ENCODE results near the gene GLRA1. TPM values are rescaled to one million over a fixed set of nuclear protein-coding genes. Genes with fewer than 3 reads are reported as not detected.

GLRA1 gene
- total RNA-seq (2014; rRNA removed; shearing (Covaris generic)) = not detected in 2 replicates

DNA sequence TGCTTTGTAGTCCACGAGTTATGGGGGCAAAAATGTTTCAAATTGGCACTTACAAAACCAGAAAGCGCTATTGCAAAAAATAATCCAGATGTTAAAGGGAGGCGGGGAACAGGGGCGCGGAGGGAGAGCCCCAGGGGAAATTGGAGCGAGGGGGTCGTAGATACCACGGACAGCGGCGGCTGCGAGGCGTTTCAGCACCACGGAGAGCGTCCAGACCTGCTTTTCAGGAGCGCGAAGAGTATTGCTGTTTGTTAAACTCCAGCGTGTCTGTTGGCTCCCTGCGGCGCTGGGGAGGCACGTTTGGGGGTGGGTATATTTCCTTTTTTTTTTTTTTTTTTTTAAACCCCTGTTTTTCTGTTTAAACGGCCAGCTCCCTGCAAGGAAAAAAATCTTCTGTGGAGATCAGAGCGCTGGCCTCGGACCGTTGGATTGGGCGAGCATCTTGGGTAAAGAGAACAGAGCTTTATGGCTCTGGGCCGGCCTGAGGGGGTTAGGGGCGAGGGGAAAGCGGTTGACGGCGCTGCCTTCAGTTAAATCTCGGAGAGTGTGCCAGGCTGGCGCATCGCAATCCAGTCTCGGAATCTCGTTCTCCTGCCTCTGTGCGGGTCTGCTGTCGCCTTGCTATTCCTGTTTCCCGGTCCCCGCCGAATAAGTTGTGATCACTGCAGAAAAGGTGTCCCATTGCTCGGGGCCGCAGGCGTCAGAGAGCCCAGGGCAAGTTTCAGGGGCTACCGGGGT is at the start of gene GLRA1:
Gene GLRA1, minus strand, starts transcription at position 288 of the 738 bp plus-strand sequence. CDS start 302 bp downstream, outside the sequence.
- H3K27ac ChIP-seq = no peak within 1 kb of the TSS
- H3K9me3 ChIP-seq (replicated peaks) = no peaks in the 10 kb centered on the region
- peak; percentile 51 to 70 for DNase-seq
- no peaks in the 10 kb centered on the region for H3K27me3 ChIP-seq
- no peaks in the 10 kb centered on the region for H3K4me1 ChIP-seq
- H3K36me3 ChIP-seq = no peaks in the 10 kb centered on the region
- H3K4me3 ChIP-seq = no peak within 1 kb of the TSS

DNA sequence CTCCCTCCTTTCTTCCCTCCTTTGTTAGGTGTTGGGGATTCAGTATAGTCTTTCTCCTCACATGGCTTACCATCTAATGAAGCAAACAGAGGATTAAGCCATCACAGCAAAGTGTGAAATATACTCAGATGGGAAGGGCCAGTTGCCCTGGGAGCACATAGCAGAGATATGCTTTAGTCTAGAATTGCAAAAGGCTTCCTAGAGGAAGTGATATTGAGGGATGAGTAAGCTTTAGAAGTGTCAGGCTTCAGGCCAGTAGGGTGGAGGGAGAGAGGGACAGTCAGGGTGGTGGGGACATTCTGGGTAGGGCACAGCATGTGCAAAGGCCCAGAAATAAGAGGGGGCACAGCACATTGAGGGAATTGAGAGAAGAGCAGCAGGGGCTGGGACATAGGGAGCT is 46.2 kb upstream of the GLRA1 start:
- H3K36me3 ChIP-seq = no peaks in the 10 kb centered on the region
- H3K9me3 ChIP-seq (replicated peaks) = no peaks in the 10 kb centered on the region
- DNase-seq = no peak
- no peaks in the 10 kb centered on the region for H3K27me3 ChIP-seq
- H3K27ac ChIP-seq = no peak overlapping the region
- H3K4me3 ChIP-seq = no peak overlapping the region
- H3K4me1 ChIP-seq = no peaks in the 10 kb centered on the region

DNA sequence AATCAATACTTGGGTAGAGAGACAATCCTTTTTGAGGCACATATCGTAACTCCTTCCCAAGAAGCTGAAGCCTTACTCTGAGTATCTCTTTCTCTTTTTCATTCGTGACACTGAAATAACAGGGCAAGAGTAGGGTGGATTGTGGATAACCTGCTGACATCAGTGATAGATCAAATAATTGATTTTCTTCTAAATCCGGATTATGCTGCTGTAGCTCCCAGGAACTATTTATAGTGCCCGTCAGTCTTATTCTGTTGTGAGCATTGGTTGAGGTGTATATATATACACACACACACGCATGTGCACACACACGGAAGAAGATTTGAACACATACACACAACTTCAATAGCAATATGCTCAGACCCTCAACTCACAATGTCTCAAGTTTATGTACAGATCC is 43.2 kb upstream of the GLRA1 start:
- Histone ChIP-seq H3K27ac (no peak overlapping the region), H3K9me3 (replicated peaks) (no peaks in the 10 kb centered on the region), H3K4me3 (no peak overlapping the region), H3K4me1 (no peaks in the 10 kb centered on the region), H3K27me3 (no peaks in the 10 kb centered on the region), H3K36me3 (no peaks in the 10 kb centered on the region)
- no peak for DNase-seq

DNA sequence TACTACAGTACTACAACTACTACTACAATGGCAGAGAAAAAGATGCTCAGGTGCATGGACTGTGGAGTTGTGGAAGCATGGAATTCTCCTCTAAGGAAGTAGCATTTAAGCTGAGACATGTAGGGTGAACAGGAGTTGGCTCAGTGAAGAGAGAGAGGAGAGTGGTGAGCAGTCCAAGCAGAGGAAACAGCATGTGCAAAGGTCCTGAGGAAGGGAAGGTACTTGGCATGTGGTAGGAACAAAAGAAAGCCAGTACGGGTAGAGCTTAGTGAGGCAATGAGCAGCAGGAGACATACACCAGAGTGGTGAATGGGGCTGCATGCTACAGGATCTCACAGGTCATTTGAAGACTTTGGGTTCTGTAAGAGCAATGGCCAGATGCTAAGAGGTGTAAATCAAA is 41.4 kb upstream of the GLRA1 start:
- H3K27ac ChIP-seq = no peak overlapping the region
- H3K4me1 ChIP-seq = no peaks in the 10 kb centered on the region
- H3K4me3 ChIP-seq = no peak overlapping the region
- no peaks in the 10 kb centered on the region for H3K9me3 ChIP-seq (replicated peaks)
- H3K36me3 ChIP-seq = no peaks in the 10 kb centered on the region
- no peak for DNase-seq
- H3K27me3 ChIP-seq = no peaks in the 10 kb centered on the region

DNA sequence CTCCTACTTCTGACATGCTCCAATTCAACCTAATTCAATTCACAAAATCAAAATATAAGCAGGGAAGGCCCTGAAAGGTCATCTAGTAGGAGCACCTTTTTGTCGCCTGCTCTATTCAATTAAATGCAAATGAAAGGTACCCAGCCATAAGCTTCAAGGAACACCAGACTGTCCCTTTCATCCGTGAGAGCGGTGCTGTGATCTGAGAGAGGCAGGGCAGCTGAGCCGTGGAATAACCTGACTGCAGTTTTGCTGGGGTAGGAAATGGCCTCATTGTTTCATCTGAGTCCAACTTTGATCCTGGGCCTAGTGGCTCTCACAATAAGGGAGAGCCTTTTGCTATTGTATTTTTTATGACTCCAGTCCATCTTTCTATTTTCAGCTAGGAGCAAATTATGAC is 39.8 kb upstream of the GLRA1 start:
- no peaks in the 10 kb centered on the region for H3K36me3 ChIP-seq
- no peaks in the 10 kb centered on the region for H3K27me3 ChIP-seq
- no peak for DNase-seq
- no peaks in the 10 kb centered on the region for H3K4me1 ChIP-seq
- H3K9me3 ChIP-seq (replicated peaks) = no peaks in the 10 kb centered on the region
- H3K4me3 ChIP-seq = no peak overlapping the region
- no peak overlapping the region for H3K27ac ChIP-seq

DNA sequence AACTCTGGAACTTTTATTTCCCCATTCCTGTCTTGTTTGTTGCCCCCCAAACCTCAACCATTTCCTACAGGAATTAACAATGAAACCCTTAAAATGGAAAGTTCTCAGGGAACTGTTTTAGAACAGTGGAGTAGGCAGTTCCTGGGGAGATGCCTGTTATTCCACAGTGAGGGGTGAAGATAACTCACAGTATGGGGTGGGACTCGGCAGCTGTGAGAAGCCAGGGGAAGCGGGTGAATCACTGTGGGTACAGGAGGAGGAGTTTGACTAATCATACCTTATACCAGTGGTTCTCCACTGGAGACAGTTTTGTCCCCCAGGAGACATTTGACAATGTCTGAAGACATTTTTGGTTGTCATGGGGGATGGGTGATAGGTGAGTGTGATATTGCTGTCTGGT is 36.9 kb upstream of the GLRA1 start:
- H3K27me3 ChIP-seq = no peaks in the 10 kb centered on the region
- no peak for DNase-seq
- H3K4me3 ChIP-seq = no peak overlapping the region
- no peaks in the 10 kb centered on the region for H3K9me3 ChIP-seq (replicated peaks)
- 0 out of 2 replicates have a peak, but pooled peaks cover 3% of the 10 kb centered on the region for H3K4me1 ChIP-seq
- no peaks in the 10 kb centered on the region for H3K36me3 ChIP-seq
- no peak overlapping the region for H3K27ac ChIP-seq

DNA sequence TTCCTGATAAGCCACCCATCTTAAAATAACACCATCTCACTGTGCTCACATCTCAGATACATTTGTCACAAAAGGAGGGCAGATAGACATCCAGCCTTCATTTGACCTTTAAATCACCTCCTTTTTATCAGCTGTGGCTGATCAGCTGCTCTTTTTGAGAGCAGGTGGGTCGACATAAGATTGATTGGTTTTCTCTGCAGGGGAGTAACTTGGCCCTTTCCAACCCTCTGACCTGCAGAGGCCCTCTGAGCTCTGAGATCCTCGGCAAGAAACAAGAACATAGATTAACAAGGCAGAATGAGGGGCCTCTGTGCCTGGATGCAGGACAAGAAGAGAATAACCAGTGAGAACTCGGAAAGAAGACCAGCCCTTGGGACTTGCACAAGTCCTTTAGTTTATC is 33.5 kb upstream of the GLRA1 start:
- no peaks in the 10 kb centered on the region for H3K36me3 ChIP-seq
- peak in 1 of 2 experiments; percentile 34 for DNase-seq
- H3K27me3 ChIP-seq = no peaks in the 10 kb centered on the region
- no peak overlapping the region for H3K4me3 ChIP-seq
- no peak overlapping the region for H3K27ac ChIP-seq
- 0 out of 2 replicates have a peak, but pooled peaks cover 3% of the 10 kb centered on the region for H3K4me1 ChIP-seq
- H3K9me3 ChIP-seq (replicated peaks) = no peaks in the 10 kb centered on the region

DNA sequence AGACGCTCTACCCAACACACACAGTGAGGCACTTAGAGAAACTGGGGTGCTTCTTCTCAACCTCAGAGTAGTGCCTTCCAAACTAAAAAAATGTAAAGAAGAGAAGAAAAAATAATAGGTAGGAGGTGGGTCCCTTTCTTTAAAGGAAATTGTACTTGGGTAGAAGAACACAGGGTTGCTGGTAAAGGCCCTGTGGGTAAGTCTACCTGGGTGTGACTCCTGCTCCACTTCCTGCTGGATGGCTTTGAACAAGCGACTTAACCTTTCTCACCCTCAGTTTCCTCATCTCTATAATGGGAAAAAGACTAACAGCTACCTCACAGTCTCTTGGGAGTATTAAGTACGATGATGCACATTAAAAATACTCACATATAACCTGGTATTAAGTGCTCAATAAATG is 32.1 kb upstream of the GLRA1 start:
- H3K4me1 ChIP-seq = 0 out of 2 replicates have a peak, but pooled peaks cover 3% of the 10 kb centered on the region
- H3K9me3 ChIP-seq (replicated peaks) = no peaks in the 10 kb centered on the region
- no peaks in the 10 kb centered on the region for H3K27me3 ChIP-seq
- DNase-seq = no peak
- no peak overlapping the region for H3K4me3 ChIP-seq
- no peak overlapping the region for H3K27ac ChIP-seq
- H3K36me3 ChIP-seq = no peaks in the 10 kb centered on the region

DNA sequence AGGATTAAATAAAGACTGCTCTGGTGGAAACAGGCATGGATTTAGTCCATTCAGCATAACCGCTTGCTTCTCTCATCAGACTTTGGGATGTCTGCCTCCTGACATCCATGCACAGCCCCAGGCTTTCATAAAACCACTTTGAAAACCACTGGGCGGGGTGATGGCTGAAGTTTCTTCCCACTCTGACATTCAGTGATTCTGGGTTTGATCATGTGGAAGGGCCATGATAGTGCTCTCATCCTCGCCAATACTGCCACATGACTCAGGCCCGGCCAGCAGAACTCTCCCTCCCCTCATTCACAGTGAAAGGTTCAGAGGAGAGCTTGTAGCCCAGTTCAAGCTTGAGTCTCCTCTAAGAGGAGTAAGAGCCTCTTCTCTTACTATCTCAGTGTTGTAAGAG is 29.6 kb upstream of the GLRA1 start:
- no peak for DNase-seq
- H3K4me3 ChIP-seq = no peak overlapping the region
- no peak overlapping the region for H3K27ac ChIP-seq
- H3K9me3 ChIP-seq (replicated peaks) = no peaks in the 10 kb centered on the region
- H3K4me1 ChIP-seq = 0 out of 2 replicates have a peak, but pooled peaks cover 3% of the 10 kb centered on the region
- no peaks in the 10 kb centered on the region for H3K27me3 ChIP-seq
- H3K36me3 ChIP-seq = no peaks in the 10 kb centered on the region

DNA sequence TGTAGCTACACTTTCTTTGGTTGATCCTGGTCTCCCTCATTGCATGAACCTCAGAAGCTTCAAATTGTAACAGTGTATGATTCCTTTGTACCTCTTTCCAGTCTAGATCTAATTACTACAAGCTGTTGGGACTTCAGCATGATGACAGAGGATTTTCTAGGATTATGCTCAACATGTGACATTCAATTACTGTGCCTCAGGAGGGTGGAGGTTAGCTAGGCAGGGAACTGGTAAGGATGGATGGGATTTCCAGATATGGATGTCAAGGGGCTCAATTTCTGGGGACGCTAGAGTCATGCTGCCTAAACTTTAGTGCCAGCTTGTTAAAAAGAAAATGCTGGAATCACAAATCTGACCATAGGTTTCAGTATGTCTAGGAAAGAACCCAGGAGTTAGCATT is 29.2 kb upstream of the GLRA1 start:
- no peak overlapping the region for H3K4me3 ChIP-seq
- no peaks in the 10 kb centered on the region for H3K27me3 ChIP-seq
- H3K9me3 ChIP-seq (replicated peaks) = no peaks in the 10 kb centered on the region
- no peaks in the 10 kb centered on the region for H3K36me3 ChIP-seq
- DNase-seq = no peak
- H3K27ac ChIP-seq = no peak overlapping the region
- 0 out of 2 replicates have a peak, but pooled peaks cover 3% of the 10 kb centered on the region for H3K4me1 ChIP-seq

DNA sequence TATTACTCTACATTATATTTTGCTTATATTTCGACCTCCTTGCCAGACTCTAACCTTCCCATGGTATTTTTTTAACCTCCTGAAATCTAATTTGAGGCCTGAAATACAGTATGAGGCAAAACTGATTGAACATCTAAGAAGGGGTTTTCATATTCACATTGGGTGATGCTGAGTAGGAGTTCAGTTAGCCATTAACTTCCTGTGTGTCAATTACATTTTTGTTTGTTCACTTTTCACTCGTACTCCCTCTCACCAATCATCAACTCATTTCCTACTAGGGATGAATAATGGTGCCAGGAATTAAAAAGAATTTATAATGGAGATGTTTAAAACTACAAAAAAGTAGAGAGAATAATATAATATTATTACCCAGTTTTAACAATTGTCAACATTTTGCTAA is 27.6 kb upstream of the GLRA1 start:
- Histone ChIP-seq H3K4me3 (no peak overlapping the region), H3K4me1 (no peaks in the 10 kb centered on the region), H3K36me3 (no peaks in the 10 kb centered on the region), H3K27me3 (no peaks in the 10 kb centered on the region), H3K27ac (no peak overlapping the region), H3K9me3 (replicated peaks) (no peaks in the 10 kb centered on the region)
- DNase-seq = no peak

DNA sequence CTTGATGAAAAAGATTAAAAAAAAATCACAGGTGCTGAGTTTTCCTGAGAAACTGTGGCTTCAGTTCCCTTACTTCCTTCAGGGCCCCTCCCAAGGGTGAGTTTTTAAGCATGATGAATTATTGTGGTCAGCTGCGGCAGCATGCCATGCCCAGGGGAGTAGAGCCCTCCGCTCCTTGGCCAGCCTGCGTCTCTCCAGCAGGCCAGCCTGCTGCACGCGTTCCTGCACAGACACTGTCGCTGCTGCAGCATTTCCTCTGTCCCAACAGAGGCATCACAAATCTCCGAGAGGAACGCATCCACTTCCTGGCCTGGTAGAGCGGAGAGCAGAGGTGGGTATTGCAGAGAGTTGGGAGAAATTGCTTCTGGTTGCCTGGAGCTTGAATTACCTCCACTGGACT is 26.1 kb upstream of the GLRA1 start:
- no peak for DNase-seq
- H3K36me3 ChIP-seq = no peaks in the 10 kb centered on the region
- H3K4me3 ChIP-seq = no peak overlapping the region
- no peaks in the 10 kb centered on the region for H3K9me3 ChIP-seq (replicated peaks)
- no peaks in the 10 kb centered on the region for H3K4me1 ChIP-seq
- H3K27me3 ChIP-seq = no peaks in the 10 kb centered on the region
- no peak overlapping the region for H3K27ac ChIP-seq

DNA sequence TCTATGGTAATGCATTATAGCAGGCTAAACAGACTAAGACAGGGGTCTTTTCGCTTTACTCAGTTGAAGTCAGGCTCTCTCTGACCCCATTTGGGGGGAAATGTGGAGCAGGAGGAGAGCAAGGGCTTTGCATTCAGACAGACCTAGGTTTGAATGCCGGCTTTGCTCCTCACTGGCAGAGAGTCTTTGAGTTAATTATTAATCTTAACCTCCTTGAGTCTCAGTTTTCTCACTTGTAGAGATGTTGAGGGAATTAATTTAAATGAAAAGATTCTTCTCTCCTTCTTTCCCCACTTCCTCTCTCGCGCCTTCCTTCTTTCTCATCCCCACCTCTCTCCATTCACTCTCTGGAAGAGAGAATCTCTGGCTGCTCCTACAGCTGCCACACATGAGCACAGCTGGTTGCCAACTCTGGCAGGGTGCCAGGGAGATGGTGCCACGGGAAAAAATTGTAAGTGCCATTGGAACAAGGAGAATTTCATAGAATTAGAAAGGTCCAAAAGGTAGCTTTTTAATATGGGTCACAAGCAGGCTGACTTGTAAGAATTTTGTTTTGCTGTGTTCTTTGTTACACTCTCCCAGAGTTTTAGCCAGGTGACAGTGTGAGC is 25.2 kb upstream of the GLRA1 start:
- H3K36me3 ChIP-seq = no peaks in the 10 kb centered on the region
- no peaks in the 10 kb centered on the region for H3K4me1 ChIP-seq
- no peak overlapping the region for H3K27ac ChIP-seq
- H3K9me3 ChIP-seq (replicated peaks) = no peaks in the 10 kb centered on the region
- no peak overlapping the region for H3K4me3 ChIP-seq
- DNase-seq = peak in 1 of 2 experiments; percentile 12
- H3K27me3 ChIP-seq = no peaks in the 10 kb centered on the region

DNA sequence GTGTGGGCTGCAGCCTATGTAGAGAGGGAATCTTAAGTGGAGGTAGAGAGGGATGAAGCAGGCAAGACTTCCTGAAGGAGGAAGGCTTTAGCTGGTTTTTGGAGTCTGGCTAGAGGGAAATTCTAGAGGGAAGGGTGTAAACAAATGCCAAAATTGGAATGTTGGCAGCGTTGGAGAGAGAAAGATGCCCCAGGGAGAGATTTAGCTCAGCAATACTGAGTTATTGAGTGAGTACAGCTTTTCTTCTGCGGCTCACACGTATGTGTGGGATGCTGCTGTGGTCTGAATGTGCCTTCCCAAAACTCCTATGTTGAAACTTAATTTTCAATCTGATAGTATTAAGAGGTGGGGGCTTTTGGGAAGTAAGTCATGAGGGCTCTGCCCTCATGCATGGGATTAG is 24.5 kb upstream of the GLRA1 start:
- H3K4me1 ChIP-seq = no peaks in the 10 kb centered on the region
- no peaks in the 10 kb centered on the region for H3K36me3 ChIP-seq
- no peak overlapping the region for H3K27ac ChIP-seq
- no peak for DNase-seq
- no peak overlapping the region for H3K4me3 ChIP-seq
- no peaks in the 10 kb centered on the region for H3K27me3 ChIP-seq
- no peaks in the 10 kb centered on the region for H3K9me3 ChIP-seq (replicated peaks)

DNA sequence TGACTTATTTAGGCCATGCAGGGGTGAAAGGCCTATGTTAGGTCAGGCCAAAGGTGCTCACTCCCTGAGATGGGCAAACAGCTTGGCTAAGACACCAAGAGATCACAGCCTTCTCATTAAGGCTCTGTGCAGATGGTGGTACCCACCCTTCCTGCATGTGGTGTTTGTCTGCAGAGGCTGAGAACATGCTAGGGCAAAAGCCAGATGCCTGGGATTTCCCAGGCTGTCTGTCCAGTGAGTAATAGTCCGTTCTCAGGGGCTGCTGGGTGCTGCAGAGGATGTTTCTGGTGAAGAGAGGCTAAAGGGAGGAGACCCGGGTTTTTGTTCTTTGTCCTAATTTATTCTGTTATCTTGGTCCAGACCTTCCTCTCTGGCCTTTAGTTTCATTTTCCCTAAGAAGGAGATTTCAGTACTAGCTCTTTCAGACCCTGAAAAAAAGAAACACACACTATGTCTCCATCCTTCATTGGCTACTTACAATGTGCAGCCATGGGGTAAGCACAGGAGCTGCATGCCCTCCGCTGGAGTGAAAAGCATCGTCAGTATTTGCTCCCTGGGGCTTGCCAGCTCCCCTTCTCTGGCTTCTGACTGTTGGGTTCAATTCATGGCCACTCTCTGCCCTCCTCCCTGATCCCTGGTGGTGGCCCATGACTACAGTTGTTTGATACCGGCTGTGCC is 23.4 kb upstream of the GLRA1 start:
- Histone ChIP-seq H3K27me3 (no peaks in the 10 kb centered on the region), H3K4me1 (no peaks in the 10 kb centered on the region), H3K36me3 (no peaks in the 10 kb centered on the region), H3K9me3 (replicated peaks) (no peaks in the 10 kb centered on the region), H3K27ac (no peak overlapping the region), H3K4me3 (no peak overlapping the region)
- DNase-seq = no peak

All from SJCRH30 (cell line).